ENCODE measurements around the gene POLR3A.
A peak's percentile ranks its signal among the peaks of the same experiment; 100 is the strongest.
"Not testable (repeated sequence)": the region's sequence is repeated elsewhere in the genome, so short reads cannot be mapped to it uniquely, and the experiment has no call there.

The POLR3A gene

DNA sequence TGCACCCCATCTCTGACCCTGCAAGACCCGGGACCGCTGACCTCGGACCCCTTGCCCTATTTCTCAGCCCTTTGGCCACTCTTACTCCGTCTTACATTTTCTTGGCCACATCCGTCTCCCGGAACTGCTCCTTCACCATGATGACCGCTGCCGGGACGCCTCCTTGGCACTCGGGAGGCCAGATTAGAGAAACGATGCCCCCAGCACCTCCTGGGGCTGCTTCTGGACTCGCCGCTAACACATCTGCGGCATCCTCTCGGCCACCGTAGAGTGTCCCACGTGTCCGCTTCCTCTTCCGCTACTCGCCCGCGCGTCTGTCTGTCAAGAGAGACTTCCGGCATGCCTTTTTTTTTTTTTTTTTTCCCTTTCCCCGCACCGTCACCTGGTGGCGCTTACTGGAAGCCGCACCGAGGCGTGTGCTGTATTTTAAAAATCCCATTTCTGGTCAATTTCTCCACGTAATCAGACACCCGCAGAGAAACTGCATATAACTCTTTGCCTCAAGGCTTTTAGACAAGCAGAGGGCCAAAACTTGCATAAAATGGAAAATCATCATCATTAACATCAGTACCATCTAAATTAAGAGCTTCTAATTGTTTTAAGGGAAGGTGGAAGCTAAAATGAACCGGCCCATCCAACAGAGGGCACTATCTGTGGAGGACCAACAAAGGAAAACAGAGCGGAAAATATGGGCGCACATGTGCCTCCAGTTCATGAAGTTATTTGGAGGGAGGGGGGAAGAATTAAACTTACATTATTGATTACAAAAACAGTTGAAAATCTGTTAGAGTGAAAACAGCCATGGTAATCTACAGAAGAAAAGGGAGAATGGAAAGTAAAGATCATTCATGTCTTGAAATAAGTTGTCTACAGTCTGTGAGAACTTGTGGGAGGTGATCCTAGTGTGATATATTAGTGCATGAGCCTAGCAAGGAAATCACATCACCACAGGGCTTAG is at the start of gene POLR3A:
TSS of gene POLR3A (minus strand) at position 247 of the 958 bp plus-strand sequence. CDS start at position 139, 108 bp downstream.
- DNase-seq (ENCODE audit: low read depth): peak; percentile 87

DNA sequence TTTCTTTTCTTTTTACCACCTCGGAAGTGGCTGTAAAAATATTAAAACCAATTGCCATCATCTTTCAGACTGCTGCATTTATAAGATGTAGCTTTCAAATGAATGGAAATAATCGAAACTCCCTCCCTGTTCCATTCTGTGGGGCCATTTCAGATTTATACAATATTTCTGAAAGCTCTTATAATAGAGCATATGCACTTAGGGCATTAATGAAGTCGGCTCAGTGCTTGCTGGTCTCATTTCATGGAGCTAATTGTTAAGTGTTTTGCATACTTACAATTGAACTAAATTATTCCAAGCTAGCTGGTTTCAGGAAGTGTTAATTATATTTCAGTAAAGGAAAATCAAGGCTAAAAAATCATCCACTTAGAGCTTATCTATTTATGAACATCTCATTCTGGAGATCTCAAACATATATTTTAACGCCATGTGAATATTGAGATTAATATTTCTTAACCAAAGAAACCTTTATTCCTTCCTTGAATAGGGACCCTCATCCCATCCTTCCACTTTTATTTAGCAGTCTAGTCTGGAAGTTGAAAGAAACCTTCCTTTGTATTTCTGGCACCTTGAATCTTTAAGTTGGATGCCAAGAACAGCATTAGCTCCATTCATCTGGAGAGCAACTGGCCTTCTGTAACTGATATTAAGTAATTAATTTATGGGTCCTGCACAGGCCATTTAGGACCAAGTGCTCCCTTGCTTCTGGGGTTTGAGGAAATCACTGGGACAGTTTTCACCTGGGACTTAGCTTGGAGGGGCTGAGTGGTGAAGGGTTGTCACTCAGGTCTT is 49.4 kb upstream of the POLR3A start:
- no peak for DNase-seq (ENCODE audit: low read depth)

DNA sequence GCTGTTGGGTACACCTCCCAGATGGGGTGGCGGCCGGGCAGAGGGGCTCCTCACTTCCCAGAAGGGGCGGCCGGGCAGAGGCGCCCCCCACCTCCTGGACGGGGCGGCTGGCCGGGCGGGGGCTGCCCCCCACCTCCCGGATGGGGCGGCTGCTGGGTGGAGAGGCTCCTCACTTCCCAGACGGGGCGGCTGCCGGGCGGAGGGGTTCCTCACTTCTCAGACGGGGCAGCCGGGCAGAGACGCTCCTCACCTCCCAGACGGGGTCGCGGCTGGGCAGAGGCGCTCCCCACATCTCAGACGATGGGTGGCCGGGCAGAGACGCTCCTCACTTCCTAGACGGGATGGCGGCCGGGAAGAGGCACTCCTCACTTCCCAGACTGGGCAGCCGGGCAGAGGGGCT is 46.5 kb upstream of the POLR3A start:
- DNase-seq (ENCODE audit: low read depth): not testable (repeated sequence)

DNA sequence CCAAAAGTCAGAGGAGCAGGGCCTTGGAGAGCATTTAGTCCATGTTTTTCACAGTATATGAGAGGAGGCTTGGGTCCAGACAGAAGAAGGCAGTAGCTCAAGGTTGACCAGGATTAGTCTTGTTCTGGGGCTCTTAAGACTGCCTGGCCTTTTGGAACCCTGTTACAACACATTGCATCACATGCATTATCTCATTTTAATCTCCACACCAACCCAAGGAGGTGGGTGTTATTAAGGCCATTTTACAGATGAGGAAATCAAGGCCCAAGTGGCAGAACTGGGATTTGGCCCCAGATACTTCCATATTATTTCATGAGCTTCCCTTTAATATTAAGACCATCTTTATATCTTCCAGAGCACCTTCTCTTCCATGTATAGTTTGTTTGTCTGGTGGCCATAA is 43.2 kb upstream of the POLR3A start:
- no peak for DNase-seq (ENCODE audit: low read depth)

DNA sequence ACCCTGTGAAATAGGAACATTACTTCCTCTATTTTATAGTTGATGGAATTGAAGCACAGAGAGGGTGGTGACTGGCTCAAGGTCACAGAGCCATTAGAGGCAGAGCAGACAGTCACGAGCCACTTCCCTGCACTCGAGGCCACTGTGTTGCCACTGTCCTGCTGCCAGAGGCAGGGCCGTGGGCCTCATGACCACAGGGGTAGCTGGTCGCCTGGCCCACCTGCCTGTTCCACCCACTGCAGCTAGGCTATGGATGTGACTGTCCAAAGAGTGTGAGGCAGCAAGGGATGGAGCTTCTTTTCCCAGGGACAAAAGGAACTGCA is 42.5 kb upstream of the POLR3A start:
- DNase-seq (ENCODE audit: low read depth): no peak

DNA sequence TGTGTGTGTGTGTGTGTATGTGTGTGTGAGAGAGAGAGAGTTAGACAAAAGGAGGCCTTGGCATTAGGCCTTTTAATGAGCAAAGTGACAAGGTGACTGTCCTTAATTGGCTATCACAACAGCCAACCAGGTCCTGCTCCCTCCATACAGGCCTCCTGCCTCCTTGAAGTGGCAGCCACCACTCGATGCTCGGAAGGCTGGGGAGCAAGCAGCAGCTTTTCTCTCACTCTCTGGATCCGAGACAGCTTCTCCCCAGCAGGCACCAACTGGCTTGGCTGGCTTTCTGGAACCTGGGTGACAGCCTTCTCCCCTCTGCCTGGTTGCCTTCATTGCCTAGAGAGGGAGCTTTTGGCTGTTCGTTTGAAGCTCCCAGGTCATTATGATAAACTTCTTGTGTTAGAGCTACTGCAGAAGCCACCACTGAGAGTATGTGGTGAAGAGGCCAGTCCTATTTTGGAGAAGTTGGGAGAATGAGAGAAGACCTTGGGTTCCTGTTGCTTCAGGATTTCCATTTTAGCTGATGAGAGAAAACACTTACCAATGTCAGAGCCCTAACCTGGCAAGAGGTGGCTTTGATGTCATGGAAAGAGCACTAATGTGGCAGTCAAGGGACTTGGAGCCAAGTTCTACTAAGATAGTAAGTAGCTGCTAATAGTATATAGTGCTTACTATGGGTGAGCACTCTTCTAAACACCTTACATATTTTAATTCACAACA is 42.0 kb upstream of the POLR3A start:
- DNase-seq (ENCODE audit: low read depth): no peak

DNA sequence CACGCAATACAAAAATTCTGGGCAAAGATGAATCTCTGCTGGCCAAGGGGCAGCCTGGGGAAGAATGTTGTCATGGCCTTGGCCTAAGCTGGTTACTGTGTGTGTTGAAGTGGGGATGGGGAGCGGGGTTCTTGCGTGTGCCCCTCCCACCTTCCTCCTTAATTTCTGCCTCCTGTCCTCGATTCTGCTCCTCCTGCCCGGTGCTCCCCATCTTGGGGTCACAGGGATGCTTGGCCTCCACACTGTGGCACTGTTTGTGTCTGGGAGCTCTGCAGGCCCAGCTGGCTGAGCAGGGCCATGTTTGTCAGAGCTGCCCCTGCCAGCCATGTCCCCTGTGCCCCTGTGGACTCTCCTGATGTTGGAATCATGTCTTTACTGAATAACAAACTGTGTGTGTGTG is 41.4 kb upstream of the POLR3A start:
- no peak for DNase-seq (ENCODE audit: low read depth)

DNA sequence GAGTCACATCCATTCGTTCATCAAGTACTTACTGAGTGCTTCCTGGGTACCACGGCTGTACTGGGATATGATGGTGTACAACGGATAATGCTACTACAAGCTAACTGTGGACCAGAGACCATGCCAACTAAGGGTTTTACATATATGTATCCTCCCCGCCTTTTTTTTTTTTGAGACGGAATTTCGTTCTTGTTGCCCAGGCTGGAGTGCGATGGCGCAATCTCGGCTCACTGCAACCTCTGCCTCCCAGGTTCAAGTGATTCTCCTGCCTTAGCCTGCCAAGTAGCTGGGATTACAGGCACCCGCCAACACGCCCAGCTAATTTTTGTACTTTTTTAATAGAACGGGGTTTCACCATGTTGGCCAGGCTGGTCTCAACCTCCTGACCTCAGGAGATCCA is 40.7 kb upstream of the POLR3A start:
- DNase-seq (ENCODE audit: low read depth): not testable (repeated sequence)

DNA sequence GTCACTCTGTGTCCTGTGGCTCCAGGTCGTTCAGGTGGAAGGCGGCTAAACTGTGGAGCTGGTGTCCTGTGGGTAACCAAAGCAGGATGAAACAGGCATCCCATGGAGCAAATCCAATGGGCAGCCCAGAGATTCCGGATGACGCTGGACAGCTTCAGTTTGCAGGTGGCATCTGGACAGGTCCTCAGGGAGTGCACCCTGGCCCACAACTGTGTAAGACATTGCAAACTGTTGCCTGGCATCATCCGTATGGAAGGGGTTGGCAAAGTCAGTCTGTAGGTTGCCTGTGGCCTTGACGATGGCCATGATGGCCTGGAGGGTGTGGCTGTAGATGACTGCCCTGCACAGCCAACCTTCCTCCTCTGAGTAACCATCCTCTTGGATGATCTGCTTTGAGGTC is 39.8 kb upstream of the POLR3A start:
- DNase-seq (ENCODE audit: low read depth): no peak

DNA sequence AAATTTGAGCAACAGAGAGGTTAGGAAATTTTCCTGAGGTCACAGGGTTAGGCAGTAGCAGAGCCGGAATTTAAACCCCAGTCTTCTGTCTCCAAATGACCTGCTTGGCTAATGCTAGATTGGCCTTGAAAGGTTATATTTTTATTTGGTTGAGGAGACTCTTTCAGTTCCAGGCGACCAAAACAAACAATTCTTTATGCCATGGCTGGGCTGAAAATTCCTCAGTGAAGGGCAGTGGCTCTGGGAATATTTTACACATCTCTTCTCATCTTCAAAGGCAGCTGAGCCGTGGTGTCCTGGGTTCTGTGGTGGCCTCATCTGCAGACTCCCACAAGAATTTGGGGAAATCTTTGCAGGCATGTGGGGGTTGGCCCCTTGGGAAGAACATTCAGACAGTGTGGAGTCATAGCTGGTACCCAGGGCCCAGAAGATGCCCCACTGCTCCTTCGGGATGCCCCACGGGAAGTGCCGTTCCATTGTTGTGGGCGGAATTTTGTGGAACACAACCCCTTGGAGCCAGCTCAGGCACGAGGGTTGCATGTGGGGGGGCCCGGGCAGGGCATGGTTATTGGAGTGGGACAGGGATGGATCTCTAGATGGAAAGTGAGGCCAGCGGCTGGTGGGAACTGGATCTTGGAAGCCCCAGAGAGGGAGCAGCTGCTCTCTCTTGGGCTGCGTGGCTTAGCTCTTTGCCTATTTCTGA is 37.6 kb upstream of the POLR3A start:
- no peak for DNase-seq (ENCODE audit: low read depth)

DNA sequence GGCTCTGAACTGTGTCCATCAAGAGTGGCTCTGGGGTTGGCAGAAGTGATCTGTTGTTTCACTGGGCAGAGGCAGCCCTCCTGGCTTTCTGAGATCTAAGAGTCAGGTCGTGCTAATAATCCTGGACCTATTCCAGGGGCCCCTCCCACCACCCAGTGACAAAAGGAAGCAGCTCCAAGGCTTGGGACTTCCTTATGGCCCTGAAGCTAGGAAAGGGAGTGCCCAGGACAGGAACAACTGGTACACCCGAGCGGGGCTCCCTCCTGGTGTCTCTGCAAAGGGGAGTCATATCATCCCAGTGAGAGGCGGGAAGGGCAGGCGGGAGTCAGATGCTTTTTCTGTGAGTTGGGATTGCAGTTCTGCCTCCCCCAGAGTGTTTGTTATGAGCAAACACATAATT is 36.7 kb upstream of the POLR3A start:
- no peak for DNase-seq (ENCODE audit: low read depth)

DNA sequence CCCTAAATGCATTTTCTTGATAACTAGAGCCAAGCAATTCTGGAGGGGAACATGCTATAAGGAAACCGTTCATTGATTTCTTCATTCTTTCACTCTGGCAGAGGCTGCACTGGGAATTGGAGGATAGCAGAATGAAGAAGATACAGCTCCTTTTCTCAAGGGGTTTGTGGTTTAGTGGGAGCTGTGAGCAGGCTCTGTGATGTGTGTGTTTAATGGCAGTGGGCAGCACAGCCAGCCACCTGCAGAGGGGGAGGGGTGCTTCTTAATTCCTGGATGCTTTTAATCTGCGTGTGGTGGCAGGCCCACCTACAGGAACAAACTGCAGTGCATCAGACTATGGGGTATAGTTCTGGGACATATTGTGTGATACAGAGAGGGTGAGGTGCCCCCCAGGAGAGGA is 36.3 kb upstream of the POLR3A start:
- no peak for DNase-seq (ENCODE audit: low read depth)

DNA sequence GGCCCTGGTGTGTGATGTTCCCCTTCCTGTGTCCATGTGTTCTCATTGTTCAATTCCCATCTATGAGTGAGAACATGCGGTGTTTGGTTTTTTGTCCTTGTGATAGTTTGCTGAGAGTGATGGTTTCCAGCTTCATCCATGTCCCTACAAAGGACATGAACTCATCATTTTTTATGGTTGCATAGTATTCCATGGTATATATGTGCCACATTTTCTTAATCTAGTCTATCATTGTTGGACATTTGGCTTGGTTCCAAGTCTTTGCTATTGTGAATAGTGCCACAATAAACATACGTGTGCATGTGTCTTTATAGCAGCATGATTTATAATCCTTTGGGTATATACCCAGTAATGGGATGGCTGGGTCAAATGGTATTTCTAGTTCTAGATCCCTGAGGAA is 35.6 kb upstream of the POLR3A start:
- not testable (repeated sequence) for DNase-seq (ENCODE audit: low read depth)

DNA sequence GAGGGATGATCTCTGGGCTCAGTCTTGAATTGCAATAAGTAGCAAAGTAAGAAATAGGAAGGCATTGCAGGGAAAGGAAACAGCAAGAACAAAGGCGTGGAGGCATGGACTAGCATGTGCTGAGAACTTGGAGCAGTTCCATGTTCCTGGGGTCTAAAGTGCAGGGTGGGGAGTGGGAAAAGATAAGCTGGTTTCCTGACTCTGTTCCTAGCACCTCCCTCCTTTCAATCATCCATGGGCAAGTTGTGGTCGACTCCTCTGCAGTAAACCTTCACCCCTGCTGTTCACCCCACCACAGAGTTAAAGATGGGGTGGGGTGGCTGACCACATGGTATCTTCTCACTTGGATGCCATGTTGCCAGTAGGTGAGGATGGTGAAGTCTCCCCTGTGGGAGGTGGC is 33.9 kb upstream of the POLR3A start:
- no peak for DNase-seq (ENCODE audit: low read depth)

DNA sequence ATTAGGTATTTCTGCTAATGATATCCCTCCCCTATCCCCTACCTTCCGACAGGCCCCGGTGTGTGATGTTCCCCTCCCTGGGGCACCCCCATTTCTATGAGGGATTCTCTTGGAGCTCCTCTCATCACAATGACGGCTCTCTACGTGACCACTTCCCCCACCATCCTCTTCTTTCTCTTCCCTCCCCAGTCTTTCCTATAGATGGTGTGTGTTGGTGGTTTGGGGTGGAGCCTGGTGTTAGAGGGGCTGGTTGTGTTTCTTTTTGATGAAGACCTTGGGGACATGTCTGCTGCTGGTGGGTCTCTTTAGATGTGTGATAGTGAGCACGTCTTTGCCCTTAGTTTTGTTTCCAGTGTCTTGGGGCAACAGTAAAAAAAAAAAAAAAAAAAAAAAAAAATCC is 33.0 kb upstream of the POLR3A start:
- no peak for DNase-seq (ENCODE audit: low read depth)

DNA sequence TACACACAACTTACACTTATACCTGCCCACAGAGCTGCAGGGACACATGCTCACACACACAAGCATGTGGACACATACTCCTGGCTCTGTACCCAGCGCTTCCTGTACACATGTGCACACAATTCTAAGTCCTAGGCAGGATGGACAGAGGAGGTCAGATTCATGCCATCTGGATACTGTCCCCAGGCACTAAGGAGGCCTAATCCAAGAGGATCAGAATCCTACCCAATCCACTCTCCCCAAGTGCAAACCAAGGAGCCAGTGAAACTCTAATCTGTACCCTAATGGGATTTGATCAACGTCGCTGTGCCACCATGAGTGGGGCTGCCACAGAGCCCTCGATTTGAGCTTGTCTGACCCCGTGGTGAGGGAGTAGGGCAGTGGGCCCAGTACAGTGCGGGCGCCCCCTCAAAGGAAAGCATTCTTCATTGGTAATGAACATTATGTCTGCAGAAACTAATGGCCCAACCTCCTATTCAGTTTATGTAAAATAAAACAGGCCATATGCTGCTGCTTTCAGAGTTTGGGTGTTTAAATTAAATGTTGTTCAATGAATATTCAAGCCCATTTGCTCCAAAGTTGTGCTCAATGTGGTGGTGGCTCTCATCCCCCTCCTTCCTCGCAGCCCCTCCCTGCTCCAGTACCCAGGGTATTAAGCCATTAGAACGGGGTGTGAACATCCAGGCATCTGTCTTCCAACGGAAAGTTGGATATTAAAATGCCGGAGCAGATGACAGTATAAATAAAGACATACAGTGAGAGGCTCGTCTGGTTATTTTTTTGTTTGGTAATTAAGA is 30.8 kb upstream of the POLR3A start:
- DNase-seq (ENCODE audit: low read depth): no peak

DNA sequence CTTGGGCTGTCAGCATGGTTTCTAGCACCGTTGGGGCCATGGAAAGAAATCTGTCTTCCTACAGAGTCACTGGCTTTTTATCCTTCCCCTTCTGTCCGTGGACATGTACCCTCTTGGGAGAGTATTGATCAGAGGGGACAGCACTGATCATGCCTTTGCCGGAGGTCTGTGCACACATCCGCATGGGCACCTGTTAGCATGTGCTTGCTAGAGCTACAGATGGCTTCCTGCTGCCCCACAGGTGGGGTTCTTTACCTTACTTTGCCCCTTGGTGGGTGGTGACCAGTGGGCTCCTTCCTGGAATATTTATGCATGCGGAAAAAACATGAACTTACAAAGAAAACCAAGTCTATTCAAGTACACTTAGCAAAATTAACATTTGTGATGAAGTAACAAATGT is 29.2 kb upstream of the POLR3A start:
- DNase-seq (ENCODE audit: low read depth): no peak

DNA sequence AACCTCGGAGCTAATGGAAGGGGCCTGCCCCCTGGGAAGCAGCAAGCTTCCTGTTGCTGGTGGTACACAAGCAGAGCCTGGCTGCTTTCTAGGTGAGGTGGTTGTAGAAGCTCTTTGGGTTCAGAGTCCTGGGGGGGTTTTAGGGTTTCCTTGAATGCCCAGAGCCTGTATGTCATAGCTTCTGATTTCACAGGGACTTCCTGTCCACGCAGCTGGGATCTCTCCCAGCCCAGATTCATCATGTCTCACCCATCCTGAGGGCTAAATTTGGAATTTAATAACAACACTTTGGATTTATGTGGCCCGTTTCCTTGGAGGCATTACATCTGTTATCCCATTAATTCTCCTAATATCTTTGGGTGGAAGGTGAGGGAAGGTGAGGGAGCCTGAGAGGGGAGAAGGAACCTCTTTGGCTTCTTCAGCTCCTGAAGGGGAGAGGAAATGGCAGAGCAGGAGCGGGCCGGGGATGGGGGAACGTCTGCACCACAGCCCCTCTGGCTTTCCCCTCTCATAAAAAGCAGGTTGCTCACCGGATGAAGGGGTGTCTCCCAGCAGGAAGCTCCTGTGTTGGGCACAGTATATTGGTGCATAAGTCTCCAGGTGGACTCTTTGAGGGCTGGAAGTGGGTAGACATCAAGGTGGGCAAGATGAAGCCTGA is 24.0 kb upstream of the POLR3A start:
- DNase-seq (ENCODE audit: low read depth): peak; percentile 64

DNA sequence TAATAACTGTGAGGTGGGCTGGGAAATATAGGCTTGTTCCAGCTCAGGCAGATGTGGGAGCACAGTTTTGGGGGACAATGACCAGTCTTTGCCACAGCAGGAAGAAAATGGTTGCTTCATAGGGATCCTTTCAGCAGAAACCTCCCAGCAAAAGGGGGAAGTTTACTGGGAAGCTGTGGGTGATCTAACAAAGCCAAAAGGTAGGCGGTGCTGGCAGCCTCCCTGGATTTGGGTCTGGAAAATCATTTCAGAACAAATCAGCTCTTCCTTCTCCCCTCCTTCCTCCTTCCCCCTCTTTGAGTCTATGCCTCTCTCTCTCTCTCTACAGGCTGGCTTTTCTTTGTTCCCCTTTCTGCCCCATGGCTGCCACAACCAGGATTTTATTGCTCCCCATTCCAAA is 20.5 kb upstream of the POLR3A start:
- no peak for DNase-seq (ENCODE audit: low read depth)

DNA sequence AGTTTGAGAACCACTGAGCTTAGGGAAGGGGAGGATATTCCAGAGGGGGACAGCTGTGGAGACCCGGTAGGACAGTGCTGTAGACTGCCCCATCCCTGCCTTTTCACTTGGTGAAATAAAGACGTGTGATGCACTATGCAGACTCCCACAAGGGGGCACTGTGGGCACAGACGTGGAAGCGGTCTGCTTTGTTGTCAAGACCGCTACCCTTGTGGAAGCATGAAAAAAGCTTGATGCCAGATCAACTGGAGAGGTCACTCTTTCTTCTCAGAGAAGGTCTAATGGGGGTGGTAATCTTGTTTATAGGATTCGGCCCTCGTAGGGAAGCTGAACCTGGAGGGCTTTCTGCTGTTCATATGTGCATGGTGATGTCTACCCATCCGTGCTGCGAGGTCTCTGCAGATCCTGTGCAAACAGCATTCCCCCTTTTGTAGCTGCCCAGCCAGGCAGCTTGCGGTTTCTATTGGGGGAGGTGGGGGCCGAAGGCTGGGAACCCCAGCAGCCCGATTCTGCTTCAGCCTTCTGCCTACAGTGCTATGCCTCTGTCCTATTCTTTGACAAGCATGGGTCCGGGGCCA is 18.1 kb upstream of the POLR3A start:
- no peak for DNase-seq (ENCODE audit: low read depth)
